Neural progenitor cell (in vitro differentiated cells): Measurements from ENCODE around the gene PITRM1. TPM values are rescaled to one million over a fixed set of nuclear protein-coding genes. Genes with fewer than 3 reads are reported as not detected.
"Not testable (repeated sequence)": the region's sequence is repeated elsewhere in the genome, so short reads cannot be mapped to it uniquely, and the experiment has no call there.

Source experiments
- DNase-seq: peaks from one replicate; pipeline ENCODE4 v3.0.0-alpha.2; 2016; ENCODE audit warnings: low spot score
- H2AFZ ChIP-seq: fragments of 200-600 bp; sonication (generic); replicated peaks from 2 replicates; pipeline ENCODE4 v1.6.1; 2016; ENCODE audit warnings: antibody characterized with exemption
- H3F3A ChIP-seq: fragments of 200-600 bp; sonication (generic); 2 replicates; pipeline ENCODE4 v1.6.1; 2016; ENCODE audit warnings: antibody characterized with exemption, low read depth
- H3K27ac ChIP-seq: fragments of 200-600 bp; sonication (generic); 2 replicates; pipeline ENCODE4 v1.5.1; 2016; ENCODE audit warnings: mild to moderate bottlenecking
- H3K27me3 ChIP-seq: fragments of 200-600 bp; sonication (generic); 2 replicates; pipeline ENCODE4 v1.6.1; 2016; ENCODE audit warnings: mild to moderate bottlenecking, moderate library complexity
- H3K36me3 ChIP-seq: fragments of 200-600 bp; sonication (generic); 2 replicates; pipeline ENCODE4 v1.5.1; 2016
- H3K4me1 ChIP-seq: fragments of 200-600 bp; sonication (generic); 2 replicates; pipeline ENCODE4 v1.6.1; 2016; ENCODE audit warnings: mixed run types
- H3K4me2 ChIP-seq: fragments of 200-600 bp; sonication (generic); 2 replicates; pipeline ENCODE4 v1.6.1; 2016
- H3K4me3 ChIP-seq: fragments of 200-600 bp; sonication (generic); 2 replicates; pipeline ENCODE4 v1.5.1; 2016
- H3K79me2 ChIP-seq: fragments of 200-600 bp; sonication (generic); 2 replicates; pipeline ENCODE4 v1.6.1; 2016; ENCODE audit warnings: low read depth
- H3K9ac ChIP-seq: fragments of 200-600 bp; sonication (generic); 2 replicates; pipeline ENCODE4 v1.6.1; 2016
- H3K9me3 ChIP-seq: fragments of 200-600 bp; sonication (generic); 2 replicates; pipeline ENCODE4 v1.5.1; 2016; ENCODE audit warnings: low read depth
- H4K20me1 ChIP-seq: fragments of 200-600 bp; sonication (generic); 2 replicates; pipeline ENCODE4 v1.6.1; 2016; ENCODE audit warnings: low read depth
- H3K27ac Mint-ChIP-seq: 3 replicates; pipeline ENCODE4 v1.8.0; 2021; ENCODE audit warnings: mixed read lengths
- H3K27me3 Mint-ChIP-seq: 2 replicates; pipeline ENCODE4 v1.8.0; 2022; ENCODE audit warnings: low read depth, mild to moderate bottlenecking, inconsistent platforms, moderate library complexity, mixed read lengths; ENCODE audit not compliant: insufficient read depth
- H3K36me3 Mint-ChIP-seq: 3 replicates; pipeline ENCODE4 v1.8.0; 2021; ENCODE audit warnings: mixed read lengths
- H3K4me1 Mint-ChIP-seq: 3 replicates; pipeline ENCODE4 v1.8.0; 2021; ENCODE audit warnings: mixed read lengths
- H3K4me3 Mint-ChIP-seq: 3 replicates; pipeline ENCODE4 v1.8.0; 2021; ENCODE audit warnings: mild to moderate bottlenecking, moderate library complexity, mixed read lengths
- H3K9me3 Mint-ChIP-seq: 3 replicates; pipeline ENCODE4 v1.8.0; 2020; ENCODE audit warnings: mixed read lengths
- EZH2 ChIP-seq: fragments of 200-600 bp; sonication (generic); IDR thresholded peaks from 2 replicates; pipeline ENCODE4 v1.6.1; 2017; ENCODE audit warnings: antibody characterized with exemption, mild to moderate bottlenecking, moderate library complexity
- EZH2phosphoT487 ChIP-seq: fragments of 200-600 bp; sonication (generic); IDR thresholded peaks from 2 replicates; pipeline ENCODE4 v1.6.1; 2017; ENCODE audit warnings: antibody characterized with exemption
- total RNA-seq: library from RNA; depleted of rRNA; stranded (reverse); fragments of >200 nt; gene quantifications from 2 replicates; pipeline ENCODE4 v1.2.3, GENCODE V29; 2015; ENCODE audit warnings: low replicate concordance
- TF ChIP-seq, protein P1 (sequence below): fragments of 200-600 bp; sonication (generic); IDR thresholded peaks from 2 replicates; pipeline ENCODE4 v1.5.1; 2017; ENCODE audit warnings: antibody characterized with exemption, mild to moderate bottlenecking

Gene PITRM1
- total RNA-seq, 1 donor from 2014 or later: 38.0 TPM

DNA sequence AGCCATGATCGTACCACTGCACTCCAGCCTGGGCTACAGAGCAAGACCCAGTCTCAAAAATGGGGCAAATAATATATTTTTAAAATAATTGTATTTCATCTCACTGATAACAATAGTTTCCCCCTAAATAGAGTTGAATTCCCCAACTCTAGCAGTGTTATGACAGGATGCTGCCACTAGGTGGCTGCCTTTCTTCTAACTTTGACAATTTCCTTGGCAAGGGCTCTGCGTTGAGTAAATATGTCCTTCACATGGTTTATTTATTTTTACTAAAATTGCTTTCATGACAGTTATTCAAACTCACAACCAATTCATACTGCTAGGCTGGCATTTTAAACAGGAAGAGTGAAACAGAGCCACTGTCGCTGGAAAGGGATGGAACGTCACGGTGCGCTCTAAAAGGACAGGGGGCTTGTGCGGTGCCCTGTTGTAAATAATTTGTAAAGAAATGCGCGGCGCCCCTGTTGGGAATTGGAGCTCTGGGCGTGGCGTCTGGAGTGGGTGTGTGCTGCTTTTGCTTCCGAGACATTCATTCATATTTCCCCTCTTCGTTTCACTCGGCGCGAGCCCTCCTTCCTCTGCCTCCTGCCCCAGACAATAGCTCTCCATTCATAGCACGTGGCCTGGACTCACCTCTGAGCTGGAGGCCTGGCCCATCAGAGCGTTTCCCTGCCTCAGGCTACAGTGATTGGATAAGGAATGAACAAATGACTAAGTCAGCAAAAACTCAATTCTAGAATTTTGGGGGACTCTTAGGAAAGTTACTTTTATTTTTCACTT, 20.5 kb upstream of the PITRM1 start:
- Mint-ChIP-seq H3K9me3 (no peaks in the 10 kb centered on the region), H3K36me3 (no peaks in the 10 kb centered on the region), H3K4me3 (no peak overlapping the region), H3K4me1 (peaks cover 24% of the 10 kb centered on the region), H3K27ac (no peak overlapping the region), H3K27me3 (peaks cover 2% of the 10 kb centered on the region)
- Histone ChIP-seq H3F3A (no peaks in the 10 kb centered on the region), H3K79me2 (no peaks in the 10 kb centered on the region), H3K27ac (no peak overlapping the region), H3K36me3 (no peaks in the 10 kb centered on the region), H3K27me3 (peaks cover 6% of the 10 kb centered on the region), H3K4me2 (no peak overlapping the region), H3K9me3 (no peaks in the 10 kb centered on the region), H3K4me3 (no peak overlapping the region), H2AFZ (no peak overlapping the region), H4K20me1 (no peaks in the 10 kb centered on the region), H3K9ac (no peak overlapping the region), H3K4me1 (peaks cover 5% of the 10 kb centered on the region)
- no peak for TF ChIP-seq EZH2
- TF ChIP-seq, protein P1, sequence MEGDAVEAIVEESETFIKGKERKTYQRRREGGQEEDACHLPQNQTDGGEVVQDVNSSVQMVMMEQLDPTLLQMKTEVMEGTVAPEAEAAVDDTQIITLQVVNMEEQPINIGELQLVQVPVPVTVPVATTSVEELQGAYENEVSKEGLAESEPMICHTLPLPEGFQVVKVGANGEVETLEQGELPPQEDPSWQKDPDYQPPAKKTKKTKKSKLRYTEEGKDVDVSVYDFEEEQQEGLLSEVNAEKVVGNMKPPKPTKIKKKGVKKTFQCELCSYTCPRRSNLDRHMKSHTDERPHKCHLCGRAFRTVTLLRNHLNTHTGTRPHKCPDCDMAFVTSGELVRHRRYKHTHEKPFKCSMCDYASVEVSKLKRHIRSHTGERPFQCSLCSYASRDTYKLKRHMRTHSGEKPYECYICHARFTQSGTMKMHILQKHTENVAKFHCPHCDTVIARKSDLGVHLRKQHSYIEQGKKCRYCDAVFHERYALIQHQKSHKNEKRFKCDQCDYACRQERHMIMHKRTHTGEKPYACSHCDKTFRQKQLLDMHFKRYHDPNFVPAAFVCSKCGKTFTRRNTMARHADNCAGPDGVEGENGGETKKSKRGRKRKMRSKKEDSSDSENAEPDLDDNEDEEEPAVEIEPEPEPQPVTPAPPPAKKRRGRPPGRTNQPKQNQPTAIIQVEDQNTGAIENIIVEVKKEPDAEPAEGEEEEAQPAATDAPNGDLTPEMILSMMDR: peak; percentile 85
- DNase-seq: peak; percentile 64

DNA sequence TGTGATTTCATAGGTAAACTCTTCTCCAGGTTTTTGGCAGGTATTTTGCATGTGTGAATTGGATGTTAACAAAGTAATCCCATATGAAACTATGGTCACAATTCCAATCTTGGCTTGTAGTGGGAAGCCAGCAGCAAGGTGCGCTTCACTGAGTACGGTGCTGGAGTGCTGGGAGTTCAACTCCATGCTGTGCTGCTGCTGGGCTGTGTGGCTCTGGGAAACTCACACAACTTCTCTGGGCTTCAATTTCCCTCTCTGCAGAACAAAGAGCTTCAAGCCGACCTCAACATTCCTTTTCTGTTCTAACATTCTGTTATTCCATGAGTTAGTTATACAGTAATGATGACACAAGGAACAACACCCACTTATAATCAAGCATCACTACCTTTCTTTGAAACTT, 18.2 kb upstream of the PITRM1 start:
- H3K4me1 Mint-ChIP-seq: peaks cover 15% of the 10 kb centered on the region
- no peak for DNase-seq
- Histone ChIP-seq H3K36me3 (no peaks in the 10 kb centered on the region), H3F3A (no peaks in the 10 kb centered on the region), H3K27me3 (no peaks in the 10 kb centered on the region), H3K9me3 (no peaks in the 10 kb centered on the region), H4K20me1 (no peaks in the 10 kb centered on the region), H2AFZ (no peak overlapping the region), H3K4me3 (no peak overlapping the region), H3K27ac (no peak overlapping the region), H3K4me2 (no peak overlapping the region), H3K9ac (no peak overlapping the region), H3K4me1 (no peaks in the 10 kb centered on the region), H3K79me2 (no peaks in the 10 kb centered on the region)
- H3K9me3 Mint-ChIP-seq: peaks cover 7% of the 10 kb centered on the region
- H3K27ac Mint-ChIP-seq: no peak overlapping the region
- TF ChIP-seq, protein P1: no peak
- TF ChIP-seq EZH2: no peak
- no peak for TF ChIP-seq EZH2phosphoT487
- peaks cover 2% of the 10 kb centered on the region for H3K27me3 Mint-ChIP-seq
- no peaks in the 10 kb centered on the region for H3K36me3 Mint-ChIP-seq
- no peak overlapping the region for H3K4me3 Mint-ChIP-seq

- H3K79me2 ChIP-seq, H3K9ac ChIP-seq, H3K27me3 Mint-ChIP-seq, H2AFZ ChIP-seq, H3K36me3 Mint-ChIP-seq, H3K4me3 Mint-ChIP-seq, H3K4me2 ChIP-seq, H3K36me3 ChIP-seq, H3K4me1 ChIP-seq, DNase-seq, H3K9me3 ChIP-seq, H3K9me3 Mint-ChIP-seq, H3K27me3 ChIP-seq, H3K27ac ChIP-seq, H3F3A ChIP-seq, H3K4me3 ChIP-seq, H4K20me1 ChIP-seq: not testable (repeated sequence)
- peaks cover 22% of the 10 kb centered on the region for H3K4me1 Mint-ChIP-seq
- peak overlapping the region; percentile 14 for H3K27ac Mint-ChIP-seq
These were observed 14.6 kb upstream of the PITRM1 start for GRCh38 chr10:3187229-3187628.

DNA sequence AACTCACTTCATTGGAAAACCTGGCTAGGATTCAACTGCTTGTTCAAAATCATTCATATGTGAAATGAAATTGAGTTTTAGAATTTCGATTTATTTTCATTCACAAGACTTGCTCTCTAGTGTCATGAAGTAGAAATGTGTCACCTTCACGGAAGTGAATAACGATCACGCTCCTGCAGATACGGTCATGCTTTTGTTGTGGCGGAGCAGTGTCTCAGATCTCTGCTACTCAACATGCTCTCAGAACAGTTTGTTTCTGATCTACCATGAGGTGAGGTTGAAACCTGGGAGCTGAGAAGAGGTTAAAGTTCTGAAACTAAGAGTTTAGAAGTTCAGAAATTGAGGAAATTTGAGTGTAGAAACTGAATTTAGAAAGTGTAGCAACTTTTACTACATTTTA, 13.8 kb upstream of the PITRM1 start:
- no peak overlapping the region for H3K4me3 ChIP-seq
- H3K4me1 ChIP-seq: peaks cover 6% of the 10 kb centered on the region
- TF ChIP-seq, protein P1: no peak
- TF ChIP-seq EZH2phosphoT487: no peak
- TF ChIP-seq EZH2: no peak
- no peaks in the 10 kb centered on the region for H3K27me3 ChIP-seq
- H3K9ac ChIP-seq: no peak overlapping the region
- peaks cover 10% of the 10 kb centered on the region for H3K9me3 Mint-ChIP-seq
- no peaks in the 10 kb centered on the region for H3K79me2 ChIP-seq
- no peaks in the 10 kb centered on the region for H3K36me3 ChIP-seq
- H3K9me3 ChIP-seq: no peaks in the 10 kb centered on the region
- H3K4me1 Mint-ChIP-seq: peaks cover 22% of the 10 kb centered on the region
- no peak overlapping the region for H3K27ac Mint-ChIP-seq
- no peak overlapping the region for H3K27ac ChIP-seq
- no peak overlapping the region for H2AFZ ChIP-seq
- H3K4me2 ChIP-seq: no peak overlapping the region
- H3F3A ChIP-seq: peaks cover 3% of the 10 kb centered on the region
- DNase-seq: no peak
- H4K20me1 ChIP-seq: no peaks in the 10 kb centered on the region
- peaks cover 2% of the 10 kb centered on the region for H3K27me3 Mint-ChIP-seq
- H3K4me3 Mint-ChIP-seq: no peak overlapping the region
- H3K36me3 Mint-ChIP-seq: no peaks in the 10 kb centered on the region
